ENCODE results near the gene LRFN5. TPM values are rescaled to one million over a fixed set of nuclear protein-coding genes. Genes with fewer than 3 reads are reported as not detected.

The LRFN5 gene
- total and polyA plus RNA-seq, 2 experiments from 2014 or later: 1.9 to 6.8 TPM

DNA sequence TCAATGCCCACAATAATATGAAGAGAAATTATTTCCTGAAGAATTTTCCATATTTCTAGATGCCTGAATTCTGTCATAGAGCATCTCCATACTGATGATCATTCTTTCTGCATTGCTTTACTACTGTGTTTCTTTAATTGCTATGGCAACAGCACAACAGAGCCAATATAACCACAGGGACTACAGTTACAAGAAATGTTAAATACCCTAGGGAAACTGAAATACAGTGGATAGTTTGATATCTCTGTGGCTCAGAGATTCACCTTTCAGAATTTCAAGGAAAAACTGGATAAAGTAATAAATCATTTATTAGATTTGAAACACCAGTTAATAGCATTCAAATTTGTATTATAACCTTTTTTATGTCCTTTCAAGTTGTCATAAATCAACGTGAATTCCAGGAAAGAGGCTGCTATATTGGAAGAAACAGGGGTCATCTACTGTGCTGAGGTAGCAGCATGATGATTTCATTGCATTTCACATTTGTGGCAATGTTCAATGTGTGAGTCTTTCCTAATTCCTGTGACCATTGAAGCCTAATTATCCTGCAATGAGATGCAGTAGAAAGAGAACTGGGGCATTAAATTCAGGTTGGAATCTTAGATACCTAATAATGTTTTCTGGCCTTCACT lies 267.1 kb downstream of the LRFN5 start:
- H3K27ac Mint-ChIP-seq: no peak overlapping the region

DNA sequence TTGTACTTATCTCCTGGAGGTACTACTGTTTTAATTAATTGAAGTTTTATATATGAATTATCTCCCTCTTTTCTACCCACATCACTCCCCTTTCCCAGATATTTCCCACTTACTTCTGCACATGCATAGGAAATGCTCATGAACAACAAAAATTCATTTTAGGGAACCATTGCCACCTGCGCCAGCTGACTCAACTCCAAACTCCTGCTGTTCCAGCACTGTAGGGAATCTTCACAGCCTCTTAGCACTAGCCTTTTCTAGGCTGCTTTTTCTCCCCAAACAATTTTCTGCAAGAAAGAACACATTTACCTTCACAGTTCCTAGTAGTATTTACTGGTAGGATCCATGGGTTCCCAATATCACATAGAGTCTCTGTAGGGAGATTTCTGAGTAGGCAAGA lies 268.4 kb downstream of the LRFN5 start:
- Histone ChIP-seq H2AFZ (no peak overlapping the region), H3F3A (replicated peaks; ENCODE audit: low read depth) (no peaks in the 10 kb centered on the region), H3K4me2 (no peak overlapping the region), H3K4me1 (ENCODE audit: insufficient read depth) (no peaks in the 10 kb centered on the region), H3K27ac (ENCODE audit: low read depth) (no peak overlapping the region), H3K9me2 (ENCODE audit: insufficient read depth) (no peaks in the 10 kb centered on the region), H3K79me2 (replicated peaks; ENCODE audit: insufficient read depth) (no peaks in the 10 kb centered on the region), H3K27me3 (ENCODE audit: insufficient read depth) (no peaks in the 10 kb centered on the region), H3K4me3 (no peak overlapping the region), H3K36me3 (ENCODE audit: insufficient read depth) (no peaks in the 10 kb centered on the region), H4K20me1 (replicated peaks; ENCODE audit: insufficient read depth) (no peaks in the 10 kb centered on the region)
- Mint-ChIP-seq H3K27ac (no peak overlapping the region), H3K9me3 (peaks cover 5% of the 10 kb centered on the region), H3K4me3 (no peak overlapping the region), H3K4me1 (no peaks in the 10 kb centered on the region), H3K27me3 (ENCODE audit: insufficient read depth, low read depth, poor library complexity) (peaks cover 2% of the 10 kb centered on the region), H3K36me3 (ENCODE audit: low read depth) (peaks cover 5% of the 10 kb centered on the region; the same call in 2 of the 3 replicates)
- DNase-seq (ENCODE audit: low spot score) (no peak), ATAC-seq (no peak)
- TF ChIP-seq, protein P1, sequence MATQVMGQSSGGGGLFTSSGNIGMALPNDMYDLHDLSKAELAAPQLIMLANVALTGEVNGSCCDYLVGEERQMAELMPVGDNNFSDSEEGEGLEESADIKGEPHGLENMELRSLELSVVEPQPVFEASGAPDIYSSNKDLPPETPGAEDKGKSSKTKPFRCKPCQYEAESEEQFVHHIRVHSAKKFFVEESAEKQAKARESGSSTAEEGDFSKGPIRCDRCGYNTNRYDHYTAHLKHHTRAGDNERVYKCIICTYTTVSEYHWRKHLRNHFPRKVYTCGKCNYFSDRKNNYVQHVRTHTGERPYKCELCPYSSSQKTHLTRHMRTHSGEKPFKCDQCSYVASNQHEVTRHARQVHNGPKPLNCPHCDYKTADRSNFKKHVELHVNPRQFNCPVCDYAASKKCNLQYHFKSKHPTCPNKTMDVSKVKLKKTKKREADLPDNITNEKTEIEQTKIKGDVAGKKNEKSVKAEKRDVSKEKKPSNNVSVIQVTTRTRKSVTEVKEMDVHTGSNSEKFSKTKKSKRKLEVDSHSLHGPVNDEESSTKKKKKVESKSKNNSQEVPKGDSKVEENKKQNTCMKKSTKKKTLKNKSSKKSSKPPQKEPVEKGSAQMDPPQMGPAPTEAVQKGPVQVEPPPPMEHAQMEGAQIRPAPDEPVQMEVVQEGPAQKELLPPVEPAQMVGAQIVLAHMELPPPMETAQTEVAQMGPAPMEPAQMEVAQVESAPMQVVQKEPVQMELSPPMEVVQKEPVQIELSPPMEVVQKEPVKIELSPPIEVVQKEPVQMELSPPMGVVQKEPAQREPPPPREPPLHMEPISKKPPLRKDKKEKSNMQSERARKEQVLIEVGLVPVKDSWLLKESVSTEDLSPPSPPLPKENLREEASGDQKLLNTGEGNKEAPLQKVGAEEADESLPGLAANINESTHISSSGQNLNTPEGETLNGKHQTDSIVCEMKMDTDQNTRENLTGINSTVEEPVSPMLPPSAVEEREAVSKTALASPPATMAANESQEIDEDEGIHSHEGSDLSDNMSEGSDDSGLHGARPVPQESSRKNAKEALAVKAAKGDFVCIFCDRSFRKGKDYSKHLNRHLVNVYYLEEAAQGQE (IDR thresholded peaks at IDR 0.05; ENCODE audit: unreplicated experiment): no peak
- no peak for TF ChIP-seq JUNB (IDR thresholded peaks at IDR 0.05; ENCODE audit: unreplicated experiment)
- no peak for TF ChIP-seq POLR2AphosphoS5 (IDR thresholded peaks at IDR 0.05; ENCODE audit: low read depth)
- TF ChIP-seq CREB1 (CRISPR knock-in tag; IDR thresholded peaks at IDR 0.05; ENCODE audit: low read depth): no peak
- TF ChIP-seq EZH2phosphoT487 (IDR thresholded peaks at IDR 0.05; ENCODE audit: unreplicated experiment): no peak
- TF ChIP-seq EZH2 (IDR thresholded peaks at IDR 0.05; ENCODE audit: low read depth, unreplicated experiment): no peak
- no peak for TF ChIP-seq STAT1 (IDR thresholded peaks at IDR 0.05; ENCODE audit: unreplicated experiment)
- TF ChIP-seq, protein P2, sequence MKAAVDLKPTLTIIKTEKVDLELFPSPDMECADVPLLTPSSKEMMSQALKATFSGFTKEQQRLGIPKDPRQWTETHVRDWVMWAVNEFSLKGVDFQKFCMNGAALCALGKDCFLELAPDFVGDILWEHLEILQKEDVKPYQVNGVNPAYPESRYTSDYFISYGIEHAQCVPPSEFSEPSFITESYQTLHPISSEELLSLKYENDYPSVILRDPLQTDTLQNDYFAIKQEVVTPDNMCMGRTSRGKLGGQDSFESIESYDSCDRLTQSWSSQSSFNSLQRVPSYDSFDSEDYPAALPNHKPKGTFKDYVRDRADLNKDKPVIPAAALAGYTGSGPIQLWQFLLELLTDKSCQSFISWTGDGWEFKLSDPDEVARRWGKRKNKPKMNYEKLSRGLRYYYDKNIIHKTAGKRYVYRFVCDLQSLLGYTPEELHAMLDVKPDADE (IDR thresholded peaks at IDR 0.05): no peak
- TF ChIP-seq, protein P3, sequence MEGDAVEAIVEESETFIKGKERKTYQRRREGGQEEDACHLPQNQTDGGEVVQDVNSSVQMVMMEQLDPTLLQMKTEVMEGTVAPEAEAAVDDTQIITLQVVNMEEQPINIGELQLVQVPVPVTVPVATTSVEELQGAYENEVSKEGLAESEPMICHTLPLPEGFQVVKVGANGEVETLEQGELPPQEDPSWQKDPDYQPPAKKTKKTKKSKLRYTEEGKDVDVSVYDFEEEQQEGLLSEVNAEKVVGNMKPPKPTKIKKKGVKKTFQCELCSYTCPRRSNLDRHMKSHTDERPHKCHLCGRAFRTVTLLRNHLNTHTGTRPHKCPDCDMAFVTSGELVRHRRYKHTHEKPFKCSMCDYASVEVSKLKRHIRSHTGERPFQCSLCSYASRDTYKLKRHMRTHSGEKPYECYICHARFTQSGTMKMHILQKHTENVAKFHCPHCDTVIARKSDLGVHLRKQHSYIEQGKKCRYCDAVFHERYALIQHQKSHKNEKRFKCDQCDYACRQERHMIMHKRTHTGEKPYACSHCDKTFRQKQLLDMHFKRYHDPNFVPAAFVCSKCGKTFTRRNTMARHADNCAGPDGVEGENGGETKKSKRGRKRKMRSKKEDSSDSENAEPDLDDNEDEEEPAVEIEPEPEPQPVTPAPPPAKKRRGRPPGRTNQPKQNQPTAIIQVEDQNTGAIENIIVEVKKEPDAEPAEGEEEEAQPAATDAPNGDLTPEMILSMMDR (conservative IDR thresholded peaks at IDR 0.05; ENCODE audit: low read depth in 2 of 2): no peak
- no peak for TF ChIP-seq ZNF331 (CRISPR knock-in tag; IDR thresholded peaks at IDR 0.05; ENCODE audit: low read depth)

More for the DNA sequence above, 267.1 kb downstream of the LRFN5 start:
- H3K9me2 ChIP-seq (ENCODE audit: insufficient read depth): no peaks in the 10 kb centered on the region
- H4K20me1 ChIP-seq (replicated peaks; ENCODE audit: insufficient read depth): no peaks in the 10 kb centered on the region
- TF ChIP-seq STAT1 (IDR thresholded peaks at IDR 0.05; ENCODE audit: unreplicated experiment): no peak
- no peak for TF ChIP-seq NANOG (IDR thresholded peaks at IDR 0.05; ENCODE audit: borderline replicate concordance)
- no peaks in the 10 kb centered on the region for H3K79me2 ChIP-seq (replicated peaks; ENCODE audit: insufficient read depth)
- Mint-ChIP-seq H3K9me3 (peaks cover 12% of the 10 kb centered on the region), H3K4me1 (no peaks in the 10 kb centered on the region), H3K4me3 (no peak overlapping the region), H3K36me3 (ENCODE audit: low read depth) (peaks cover 15% of the 10 kb centered on the region; the same call in 2 of the 3 replicates), H3K27me3 (ENCODE audit: insufficient read depth, low read depth, poor library complexity) (no peaks in the 10 kb centered on the region)
- H3K27me3 ChIP-seq (ENCODE audit: insufficient read depth): no peaks in the 10 kb centered on the region
- H3K4me1 ChIP-seq (ENCODE audit: insufficient read depth): no peaks in the 10 kb centered on the region
- no peak overlapping the region for H3K27ac ChIP-seq (ENCODE audit: low read depth)
- no peak overlapping the region for H3K4me3 ChIP-seq
- H2AFZ ChIP-seq: no peak overlapping the region
- no peaks in the 10 kb centered on the region for H3F3A ChIP-seq (replicated peaks; ENCODE audit: low read depth)
- H3K4me2 ChIP-seq: no peak overlapping the region
- ATAC-seq: no peak
- H3K36me3 ChIP-seq (ENCODE audit: insufficient read depth): no peaks in the 10 kb centered on the region
- peak; percentile 2 for DNase-seq (ENCODE audit: low spot score)

Measured in GM23338 (cell line).